ENCODE measurements around the gene HDHD3.
"Not testable (repeated sequence)": the region's sequence is repeated elsewhere in the genome, so short reads cannot be mapped to it uniquely, and the experiment has no call there.

Gene HDHD3, protein sequence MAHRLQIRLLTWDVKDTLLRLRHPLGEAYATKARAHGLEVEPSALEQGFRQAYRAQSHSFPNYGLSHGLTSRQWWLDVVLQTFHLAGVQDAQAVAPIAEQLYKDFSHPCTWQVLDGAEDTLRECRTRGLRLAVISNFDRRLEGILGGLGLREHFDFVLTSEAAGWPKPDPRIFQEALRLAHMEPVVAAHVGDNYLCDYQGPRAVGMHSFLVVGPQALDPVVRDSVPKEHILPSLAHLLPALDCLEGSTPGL

DNA sequence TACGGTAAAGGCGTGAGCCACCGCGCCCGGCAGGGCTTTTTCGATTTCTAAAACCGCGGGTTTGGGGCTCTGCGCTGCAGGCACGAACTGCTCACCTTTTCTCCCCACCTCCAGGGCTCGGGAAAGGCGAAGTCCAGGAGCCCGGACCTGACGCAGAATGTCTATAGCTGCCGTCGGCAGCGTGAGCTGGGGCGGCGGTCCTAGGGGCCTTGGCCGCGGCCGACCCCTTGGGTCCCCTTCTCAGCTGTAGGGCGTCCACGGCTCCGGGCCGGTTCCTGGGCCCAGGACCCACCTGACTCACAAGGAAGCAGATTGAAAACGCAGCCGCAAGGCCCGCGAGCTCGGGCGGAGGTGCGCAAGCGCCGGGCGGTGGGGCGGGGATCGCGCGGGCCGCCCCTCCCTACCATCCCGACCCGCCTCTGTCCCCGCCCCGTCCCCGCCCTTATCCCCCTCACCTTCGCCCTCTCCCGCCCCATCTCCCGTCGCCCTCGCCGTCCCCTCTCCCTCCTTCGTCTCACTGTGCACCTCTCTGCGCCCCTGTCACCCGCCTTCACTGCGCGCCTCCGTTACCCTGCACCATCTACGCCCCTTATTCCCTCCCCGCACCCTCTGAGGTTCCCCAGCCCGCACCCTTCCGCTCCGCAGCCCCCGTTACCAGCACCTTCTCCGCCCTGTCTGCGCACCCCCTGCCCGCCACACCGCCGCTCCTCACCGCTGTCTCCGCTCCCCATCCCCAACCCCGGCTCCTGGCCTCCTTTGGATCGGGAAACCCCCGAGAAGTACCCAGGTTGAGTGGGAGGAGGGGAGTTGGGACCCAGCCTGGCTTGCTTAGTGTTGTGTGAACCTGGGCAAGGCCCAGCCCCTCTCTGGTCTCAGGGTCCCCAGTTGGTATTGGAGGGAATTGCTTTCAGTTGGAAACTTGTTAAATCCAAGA lies at the start of gene HDHD3:
Gene HDHD3, minus strand, starts transcription at position 353 of the 934 bp plus-strand sequence. CDS start 2,632 bp downstream, outside the sequence.
- peak in 1 of 2 experiments; percentile 54 for DNase-seq

DNA sequence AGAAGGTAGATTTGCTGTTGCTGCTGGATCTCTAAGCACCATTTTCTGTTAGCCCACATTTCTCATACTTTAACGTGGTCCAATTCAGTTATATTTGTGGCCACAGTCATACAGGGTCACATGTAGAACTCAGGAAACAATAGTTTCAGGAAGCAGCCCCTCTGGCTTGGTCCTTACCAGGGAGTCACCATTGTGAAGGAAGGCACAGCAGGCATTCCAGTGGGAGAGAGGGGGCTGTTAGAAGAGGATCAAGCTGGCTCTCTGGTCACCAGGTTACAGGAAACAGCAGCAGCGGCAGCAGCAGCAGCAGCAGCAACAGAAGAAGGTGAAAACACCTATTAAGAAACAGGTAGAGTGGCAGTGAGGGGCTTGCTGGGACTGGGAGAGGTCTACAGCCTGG lies 48.3 kb upstream of the HDHD3 start:
- DNase-seq = no peak

DNA sequence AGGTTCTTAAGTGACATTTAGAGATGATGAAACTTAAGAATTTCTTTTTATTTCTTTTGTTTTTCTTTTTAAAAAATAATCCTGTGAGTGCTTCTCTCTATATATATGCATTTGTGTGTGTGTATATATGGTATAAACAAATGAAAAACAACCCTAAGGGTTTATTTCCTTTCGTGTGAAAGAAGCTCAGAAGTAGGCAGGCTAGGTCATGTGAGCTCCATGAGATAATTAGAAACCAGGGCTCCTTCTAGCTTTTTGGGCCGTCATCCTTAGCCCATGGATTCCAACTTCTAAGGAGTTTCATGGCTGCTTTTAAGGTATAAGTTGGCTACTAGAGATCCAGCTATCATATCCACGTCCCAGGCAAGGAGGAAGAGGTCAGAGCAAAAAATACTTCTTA lies 44.9 kb upstream of the HDHD3 start:
- DNase-seq = no peak

DNA sequence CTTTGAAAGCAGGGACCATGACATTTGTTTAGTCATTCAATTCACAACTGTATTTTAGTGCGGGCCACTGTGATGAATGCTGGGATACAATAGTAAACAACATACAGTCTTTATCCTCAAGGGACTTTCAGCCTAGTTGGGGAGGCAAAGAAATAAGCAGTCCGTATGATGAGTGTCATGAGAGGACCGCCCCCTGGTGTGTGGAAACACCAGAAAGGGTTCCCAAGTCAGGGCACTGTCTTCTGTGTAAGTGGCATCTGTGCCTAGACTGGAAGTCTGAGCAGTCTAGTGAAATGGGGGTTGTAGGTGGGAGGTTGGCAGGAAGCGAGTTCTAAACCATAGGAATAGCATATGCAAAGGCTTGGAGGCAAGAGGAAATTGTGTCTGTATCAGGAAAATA lies 40.6 kb upstream of the HDHD3 start:
- no peak for DNase-seq

DNA sequence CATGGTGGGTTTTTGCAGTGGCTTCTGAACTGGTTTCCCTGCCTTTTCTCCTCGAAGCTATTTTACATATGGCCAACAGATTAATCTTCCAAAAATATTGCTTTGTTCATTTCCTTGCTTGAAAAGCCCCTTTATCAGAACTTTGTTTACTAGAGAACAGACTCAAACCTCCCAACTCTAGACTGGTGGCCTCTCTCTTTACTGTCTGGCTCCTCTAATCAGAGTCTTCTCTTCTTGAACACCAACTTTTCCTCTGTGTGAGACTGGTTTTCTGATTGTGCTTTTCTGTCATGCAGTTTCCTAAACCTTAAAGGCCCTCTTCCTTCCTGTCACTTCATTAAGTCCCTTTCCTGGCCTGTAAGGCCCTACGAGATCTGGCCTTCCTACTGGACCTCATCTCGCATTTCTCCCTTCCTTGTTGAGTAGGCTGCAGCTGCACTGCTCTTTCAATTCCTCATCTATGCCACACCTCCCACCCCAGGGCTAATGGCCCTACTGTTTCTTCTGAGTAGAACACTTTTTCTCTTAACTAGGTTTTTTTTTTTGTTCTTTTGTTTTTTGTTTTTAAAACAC lies 39.4 kb upstream of the HDHD3 start:
- no peak for DNase-seq

DNA sequence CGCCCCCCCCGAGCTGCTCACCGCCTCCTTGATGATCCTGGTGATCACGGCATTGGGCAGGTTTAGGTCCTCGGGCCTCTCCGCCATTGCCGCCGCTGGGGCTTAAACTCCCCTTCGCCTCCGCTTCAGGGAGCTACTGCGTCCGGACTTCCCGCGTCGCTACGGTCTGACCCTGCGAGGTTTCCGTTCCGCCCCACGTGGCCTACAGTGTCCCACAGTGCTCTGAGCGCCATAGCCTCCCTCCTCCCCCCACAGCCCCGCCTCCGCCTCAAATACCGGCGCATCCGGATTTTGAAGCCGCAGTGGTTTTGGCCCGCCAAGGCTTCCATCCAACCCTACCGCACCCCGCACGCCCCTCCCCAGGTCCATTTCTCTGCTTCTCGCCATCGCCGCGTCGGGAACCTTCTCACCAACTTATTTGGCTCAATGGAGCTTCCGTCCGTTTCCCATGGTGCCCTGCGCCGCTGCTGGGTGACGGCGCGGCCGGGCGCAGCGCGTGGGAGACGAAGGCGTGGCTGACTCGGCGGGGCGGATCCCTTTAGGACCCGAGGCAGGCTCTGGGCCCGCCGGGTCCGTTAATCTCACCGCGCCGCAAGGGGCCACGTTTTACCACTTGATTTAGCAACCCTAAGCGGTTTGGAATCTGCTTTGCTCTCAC lies 33.5 kb upstream of the HDHD3 start, which contains the start of the genes C9orf43 and POLE3:
Gene C9orf43, plus strand, starts transcription at position 541 of the 658 bp plus-strand sequence. CDS start 2,747 bp downstream, outside the sequence.
Gene POLE3, minus strand, starts transcription at position 469 of the 658 bp plus-strand sequence. Its CDS starts 382 bp downstream, at position 87.
- DNase-seq = peak; percentile 74 to 90

DNA sequence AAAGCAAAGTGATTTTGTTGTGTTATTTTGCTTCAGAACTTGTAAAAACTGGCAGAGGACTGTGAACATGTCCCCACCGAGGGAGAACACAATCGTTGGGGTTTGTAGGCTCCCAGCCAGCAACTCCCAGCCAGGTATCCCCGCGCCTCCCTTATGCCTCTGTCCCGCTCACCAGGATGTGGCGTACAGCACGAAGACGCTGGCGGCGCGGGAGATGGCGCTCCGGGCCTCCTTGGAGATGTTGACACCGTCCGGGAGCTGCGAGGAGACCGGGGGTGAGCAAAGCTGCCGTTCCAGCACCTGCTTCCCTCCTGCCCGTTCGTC lies 33.1 kb upstream of the HDHD3 start:
- DNase-seq = no peak

DNA sequence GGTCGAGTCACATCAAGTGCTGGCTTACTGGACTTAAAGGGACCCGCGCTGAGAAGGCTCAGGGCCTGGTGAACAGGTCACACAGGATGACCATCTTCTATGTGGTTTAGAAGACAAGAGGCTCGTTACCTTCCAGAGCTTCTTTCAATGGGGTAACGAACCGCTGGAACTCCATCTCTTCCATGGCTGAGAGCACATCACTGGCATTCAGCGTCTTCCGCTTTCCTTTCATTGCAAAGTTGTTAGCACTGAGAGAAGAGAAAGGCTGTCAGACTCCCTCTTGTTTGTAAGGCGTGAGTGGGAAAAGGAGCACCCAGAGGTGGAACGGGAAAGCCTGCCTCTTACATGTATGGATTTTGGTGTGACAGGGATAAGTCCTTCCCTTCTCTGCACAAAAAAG lies 32.7 kb upstream of the HDHD3 start:
- DNase-seq = no peak

DNA sequence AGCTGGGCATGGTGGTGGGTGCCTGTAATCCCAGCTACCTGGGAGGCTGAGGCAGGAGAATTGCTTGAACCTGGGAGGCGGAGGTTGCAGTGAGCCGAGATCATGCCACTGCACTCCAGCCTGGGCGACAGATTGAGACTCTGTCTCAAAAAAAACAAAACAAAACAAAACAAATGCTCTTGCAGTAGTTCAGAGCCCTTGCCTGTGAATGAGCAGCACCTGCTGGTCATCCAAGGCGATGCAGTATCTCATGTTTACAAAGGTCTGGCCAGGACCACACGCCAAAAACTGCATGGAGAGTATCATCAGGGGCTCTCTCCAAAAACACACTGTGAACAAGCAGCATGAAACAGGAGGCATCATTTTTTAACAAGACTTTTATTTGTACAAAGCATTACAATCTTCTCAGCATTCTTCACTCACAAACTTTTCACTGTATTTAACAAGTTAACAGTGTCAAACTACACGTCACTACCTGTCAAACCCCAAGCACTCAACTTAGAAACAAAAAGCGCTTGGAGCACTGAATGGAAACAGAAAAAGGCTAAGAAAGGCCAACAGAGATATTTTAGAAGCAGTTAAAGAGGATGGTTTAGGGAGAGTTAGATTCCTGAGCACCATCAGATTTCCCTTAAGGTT lies 30.2 kb upstream of the HDHD3 start:
- peak; percentile 9 to 41 for DNase-seq

DNA sequence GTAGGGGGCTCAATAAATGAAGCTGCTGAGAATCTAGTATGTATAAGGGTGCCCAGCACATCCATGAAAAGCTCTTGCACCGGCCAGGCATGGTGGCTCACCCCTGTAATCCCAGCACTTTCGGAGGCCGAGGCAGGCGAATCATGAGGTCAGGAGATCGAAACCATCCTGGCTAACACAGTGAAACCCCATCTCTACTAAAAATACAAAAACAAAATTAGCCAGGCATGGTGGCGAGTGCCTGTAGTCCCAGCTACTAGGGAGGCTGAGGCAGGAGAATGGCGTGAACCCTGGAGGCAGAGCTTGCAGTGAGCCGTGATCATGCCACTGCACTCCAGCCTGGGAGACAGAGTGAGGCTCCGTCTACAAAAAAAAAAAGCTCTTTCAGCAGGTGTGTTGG lies 29.6 kb upstream of the HDHD3 start:
- DNase-seq = not testable (repeated sequence)

DNA sequence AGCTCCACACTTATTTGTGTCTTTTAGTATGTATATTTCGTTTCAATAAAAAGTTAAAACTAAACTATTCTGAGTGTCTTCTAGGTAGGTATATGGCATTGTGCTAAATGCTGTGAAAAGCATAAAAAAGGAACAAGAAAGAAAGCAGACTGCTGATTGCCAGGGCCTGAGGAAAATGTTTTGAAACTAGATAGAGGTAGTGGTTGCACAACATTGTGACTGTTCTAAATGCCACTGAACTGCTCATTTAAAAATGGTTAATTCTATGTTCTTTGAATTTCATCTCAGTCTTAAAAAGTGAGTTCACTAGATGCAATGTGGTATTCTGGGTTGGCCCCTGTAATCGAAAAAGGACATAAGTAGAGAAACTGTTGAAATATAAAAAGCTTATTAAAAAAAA lies 26.9 kb upstream of the HDHD3 start:
- DNase-seq = no peak

DNA sequence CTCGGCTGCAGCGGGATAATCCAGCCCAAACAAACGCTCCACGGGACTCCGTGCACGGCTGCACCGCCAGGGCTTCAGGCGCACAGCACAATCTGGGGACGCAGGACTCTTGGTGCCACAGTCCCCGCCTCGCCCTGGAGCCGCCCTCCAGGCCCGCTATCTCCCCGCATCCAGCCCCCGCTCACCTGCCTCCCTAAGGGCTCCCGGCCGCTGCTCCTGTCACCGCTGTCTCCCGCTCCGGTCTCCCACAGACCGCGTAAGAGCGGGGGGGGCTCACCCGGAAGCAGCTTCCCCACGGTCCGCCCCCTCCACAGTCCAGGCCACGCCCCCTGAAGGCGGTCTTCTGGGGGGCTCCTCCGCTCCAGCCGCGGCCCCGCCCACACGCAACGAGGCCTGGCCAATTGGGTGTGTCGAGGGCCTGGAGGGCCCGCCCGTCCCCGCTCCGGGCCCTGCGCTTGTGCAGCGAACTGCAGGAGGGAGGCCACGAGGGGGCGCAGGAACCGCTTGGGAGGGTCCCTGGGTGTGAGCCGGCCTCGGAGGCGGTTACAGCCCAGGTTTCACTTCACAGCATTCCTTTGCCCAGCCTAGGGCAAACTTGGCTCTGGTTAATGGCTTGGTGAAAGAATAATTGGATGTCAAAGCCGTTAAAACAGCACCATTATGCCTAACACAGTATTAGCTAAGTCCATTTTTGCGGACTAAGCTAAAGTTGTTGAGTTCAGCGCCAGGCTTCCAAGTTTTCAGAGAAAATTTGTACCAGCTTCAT lies 24.4 kb upstream of the HDHD3 start, which contains the start of gene ALAD:
Gene ALAD, minus strand, starts transcription at position 258 of the 766 bp plus-strand sequence. CDS start 7,725 bp downstream, outside the sequence.
- DNase-seq = peak; percentile 89 to 95

DNA sequence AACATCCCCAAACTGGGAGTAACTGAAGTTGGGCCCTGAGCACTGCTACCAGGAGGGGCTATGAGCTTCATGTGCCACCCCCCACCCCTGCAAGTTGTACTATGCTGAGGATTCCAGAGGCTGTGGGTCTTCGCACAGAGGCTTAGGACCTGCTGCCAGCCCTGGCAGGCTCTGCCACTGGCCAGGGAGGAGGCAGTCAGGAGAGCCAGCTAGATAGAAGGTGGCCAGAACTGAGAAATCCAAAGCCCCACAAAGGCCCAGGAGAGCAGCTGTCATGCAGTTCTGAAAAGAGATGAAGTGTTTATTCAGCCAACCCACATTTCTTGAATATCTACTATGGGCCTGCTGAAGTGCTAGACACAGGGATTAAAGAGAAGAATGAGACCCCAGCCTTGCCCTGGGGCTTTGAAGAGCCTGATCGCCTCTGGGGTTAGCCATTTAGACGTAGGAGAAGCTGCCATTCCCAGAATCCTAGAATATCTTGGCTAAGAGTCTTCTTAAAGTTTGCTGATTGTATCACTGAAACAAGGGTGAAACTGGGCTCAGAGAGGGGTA lies 22.9 kb upstream of the HDHD3 start:
- no peak for DNase-seq

DNA sequence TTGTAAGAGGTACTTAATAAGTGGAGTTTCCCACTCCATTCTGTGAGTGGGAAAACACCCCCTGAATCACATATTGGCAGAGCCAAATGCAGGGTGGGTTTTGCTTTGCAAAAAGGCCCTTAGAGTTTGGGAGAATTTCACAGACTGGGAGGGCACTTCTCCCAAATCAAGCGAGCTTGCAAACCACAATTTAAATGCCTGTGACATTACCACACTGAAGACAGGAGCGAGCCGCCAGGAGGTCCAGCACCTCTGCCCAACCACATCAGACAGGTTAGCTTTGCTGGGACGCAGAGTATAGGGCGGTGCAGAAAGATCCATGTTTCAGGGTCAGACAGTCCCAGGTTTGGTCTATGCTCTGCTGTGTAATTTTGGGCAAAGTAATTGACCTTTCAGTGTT lies 22.0 kb upstream of the HDHD3 start:
- no peak for DNase-seq

DNA sequence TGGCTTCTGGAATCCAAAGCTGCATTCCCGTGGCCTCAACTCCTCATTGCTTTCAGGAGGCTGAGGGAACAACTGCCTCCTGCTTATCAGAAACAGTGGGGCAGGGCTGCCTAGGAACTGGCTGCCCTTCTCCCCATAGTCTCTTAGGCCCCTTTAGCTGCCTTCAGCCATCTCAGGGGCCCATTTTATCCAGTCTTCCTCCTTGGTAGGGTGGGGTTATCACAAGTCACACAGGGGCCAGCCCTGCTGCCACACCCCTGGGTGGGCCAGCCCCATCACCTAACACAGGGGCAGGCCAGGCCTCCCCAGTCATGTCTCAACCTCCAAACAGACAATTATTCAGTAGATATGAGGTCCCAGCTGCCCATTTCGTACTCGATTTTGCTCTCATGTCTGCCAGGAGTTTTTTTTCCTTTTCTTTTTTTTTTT lies 20.4 kb upstream of the HDHD3 start:
- DNase-seq = no peak

DNA sequence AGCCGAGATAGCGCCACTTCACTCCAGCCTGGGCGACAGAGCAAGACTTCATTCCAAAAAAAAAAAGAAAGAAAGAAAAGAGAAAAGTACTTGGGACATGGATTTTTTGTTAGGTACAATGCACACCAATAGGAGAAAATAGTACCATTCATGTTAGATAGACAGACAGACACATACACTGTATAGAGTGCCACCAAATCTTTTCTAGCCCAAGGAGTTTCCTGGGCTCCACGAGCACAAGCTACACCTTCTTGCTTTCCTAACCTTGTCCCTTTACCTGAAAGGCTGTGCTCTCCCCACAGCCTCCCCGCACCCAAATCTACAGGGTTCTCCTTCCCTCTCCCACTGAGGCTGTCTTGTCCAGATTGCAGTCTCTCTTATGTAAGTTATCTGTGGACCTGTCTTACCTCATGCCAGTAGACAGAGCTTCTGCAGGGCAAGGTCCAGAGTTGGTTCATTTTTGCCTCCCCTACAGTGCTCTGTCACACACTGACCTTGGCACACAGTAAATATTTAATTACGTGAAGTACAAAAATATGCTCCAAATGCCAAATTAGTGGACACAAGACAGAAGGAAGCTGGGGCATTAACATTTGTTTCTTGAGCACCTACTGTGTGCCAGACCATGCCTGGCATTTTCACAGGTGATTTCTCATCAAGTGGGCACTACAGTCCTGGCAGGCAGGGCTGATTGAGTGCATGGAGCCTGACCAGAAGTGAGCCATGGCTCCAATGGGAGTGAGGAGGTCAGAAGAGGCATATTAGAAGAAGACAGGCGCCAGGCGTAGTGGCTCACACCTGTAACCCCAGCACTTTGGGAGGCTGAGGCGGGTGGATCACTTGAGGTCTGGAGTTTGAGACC lies 18.4 kb upstream of the HDHD3 start:
- no peak for DNase-seq

DNA sequence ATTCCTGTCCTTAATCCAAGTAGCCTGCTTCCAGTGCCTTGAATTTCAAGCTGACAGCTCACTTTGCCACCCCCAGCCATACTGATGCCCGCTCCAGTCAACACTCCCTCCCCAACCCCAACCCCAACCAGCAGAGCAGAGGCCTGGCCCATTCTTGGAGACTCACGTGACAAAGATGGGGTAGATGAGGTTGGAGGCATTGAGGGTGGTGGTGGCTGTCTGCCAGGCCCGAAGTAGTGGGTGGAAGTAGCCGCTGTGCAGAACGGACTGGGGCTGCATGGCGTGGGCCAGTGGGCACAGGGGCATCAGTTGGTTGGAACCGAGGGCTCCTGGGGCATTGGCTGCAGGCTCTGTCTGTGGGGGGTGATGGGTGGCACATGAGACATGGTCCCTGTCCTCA lies 16.5 kb upstream of the HDHD3 start:
- DNase-seq = no peak

DNA sequence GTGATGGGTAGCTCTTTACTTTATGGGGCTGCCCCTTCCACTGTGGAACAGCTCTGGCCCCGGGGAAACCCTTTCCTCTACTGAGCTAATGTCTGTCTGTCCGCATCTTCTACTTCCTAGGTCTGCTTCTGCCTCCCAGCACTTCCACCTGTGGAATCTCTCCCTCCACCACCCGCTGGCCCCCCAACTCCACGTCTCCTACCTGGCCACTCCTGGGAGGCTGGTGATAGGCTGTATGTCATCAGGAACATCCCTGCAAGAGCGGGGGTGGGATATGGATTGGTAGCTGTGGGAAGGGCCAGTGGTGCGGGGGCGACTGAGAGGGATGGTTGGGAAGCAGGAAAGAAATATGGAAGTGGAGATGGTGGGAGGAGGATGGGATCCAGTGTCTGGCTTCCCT lies 15.1 kb upstream of the HDHD3 start:
- DNase-seq = no peak

DNA sequence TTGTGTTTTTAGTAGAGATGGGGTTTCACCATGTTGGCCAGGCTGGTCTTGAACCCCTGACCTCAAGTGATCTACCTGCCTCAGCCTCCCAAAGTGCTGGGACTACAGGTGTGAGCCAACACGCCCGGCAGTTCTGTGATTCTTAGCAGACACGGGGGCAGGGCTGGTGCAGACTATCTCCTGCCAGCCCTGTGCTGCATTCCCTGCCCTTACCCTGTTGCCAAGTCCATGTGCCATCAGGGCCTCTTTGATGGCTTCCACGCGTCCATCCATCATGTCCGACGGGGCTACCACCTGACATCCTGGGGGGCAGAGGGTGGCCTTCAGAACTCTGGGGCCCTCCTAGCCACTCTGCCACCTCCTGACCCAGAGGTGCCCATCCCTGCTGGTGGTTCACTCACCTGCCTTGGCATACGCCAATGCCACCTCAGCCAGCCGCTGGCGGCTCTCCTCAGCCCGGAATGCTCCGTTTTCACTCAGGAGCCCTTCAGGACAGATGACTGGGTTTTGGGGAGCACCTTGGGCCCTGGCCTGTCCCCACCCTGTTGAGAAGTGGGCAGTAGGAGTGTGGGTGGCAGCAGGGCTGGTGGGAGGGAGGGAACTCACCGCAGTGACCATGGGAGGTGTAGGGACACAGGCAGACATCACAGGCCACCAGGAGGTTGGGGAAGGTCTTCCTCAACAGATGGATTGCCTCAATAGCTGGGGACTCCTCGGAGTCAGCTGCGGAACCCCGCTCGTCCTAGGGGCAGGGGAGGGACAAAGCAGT lies 13.6 kb upstream of the HDHD3 start:
- no peak for DNase-seq

Measured in NCI-H446 (cell line).